Stimulated activated CD8-positive, alpha-beta memory T cell treated with anti-CD3 and anti-CD28 coated beads, Interleukin-15, amount 100 ng/mL, for 24 hours (primary cell): ENCODE measurements around the gene SELENON.

Source experiments
- DNase-seq: peaks from one replicate; pipeline ENCODE4 v3.0.0-alpha.2; 2020; ENCODE audit warnings: low read depth

The SELENON gene

GRCh38 chr1:25864434-25864833 is 64.4 kb downstream of the SELENON start:
- no peak for DNase-seq

GRCh38 chr1:25866288-25866687 is 66.3 kb downstream of the SELENON start:
- no peak for DNase-seq

GRCh38 chr1:25867210-25867991 is 67.4 kb downstream of the SELENON start:
- DNase-seq, result no peak
